HCT116 (cell line): Measurements from ENCODE around the gene MTOR.

ENCODE experiments used
- CTCF ChIP-seq, 3 experiments: fragments of 200-600 bp in 1 of 3; sonication (generic) in 1 of 3; IDR thresholded peaks in 2 of 3; conservative IDR thresholded peaks in 1 of 3; 2 replicates each; pipeline ENCODE4 v1.5.1; 2012 to 2017; ENCODE audit warnings: low read depth in 2 of 3, low read length in 2 of 3, antibody characterized with exemption in 1 of 3, borderline replicate concordance in 1 of 3, control low read depth in 1 of 3, mild to moderate bottlenecking in 1 of 3, mixed read lengths in 1 of 3, mixed run types in 1 of 3, moderate library complexity in 1 of 3; ENCODE audit not compliant: insufficient read depth in 1 of 3
- ELF1 ChIP-seq: IDR thresholded peaks from 2 replicates; pipeline ENCODE4 v1.6.1; 2012; ENCODE audit warnings: low read depth, borderline replicate concordance
- EZH2 ChIP-seq: fragments of 200-600 bp; sonication (generic); IDR thresholded peaks from 2 replicates; pipeline ENCODE4 v1.6.1; 2017; ENCODE audit warnings: antibody characterized with exemption, mixed run types
- JUND ChIP-seq: IDR thresholded peaks from 2 replicates; pipeline ENCODE4 v1.6.1; 2012
- MAX ChIP-seq: IDR thresholded peaks from 2 replicates; pipeline ENCODE4 v1.6.1; 2012
- POLR2A ChIP-seq: IDR thresholded peaks from 2 replicates; pipeline ENCODE4 v1.7.0; 2011; ENCODE audit warnings: borderline replicate concordance; ENCODE audit not compliant: insufficient read depth, insufficient read length; ENCODE audit errors: extremely low read depth
- POLR2AphosphoS5 ChIP-seq: IDR thresholded peaks from 2 replicates; pipeline ENCODE4 v1.6.1; 2011; ENCODE audit warnings: mild to moderate bottlenecking, low read depth, low read length, moderate library complexity
- SRF ChIP-seq: IDR thresholded peaks from 2 replicates; pipeline ENCODE4 v1.6.1; 2012; ENCODE audit warnings: low read depth
- YY1 ChIP-seq: IDR thresholded peaks from 2 replicates; pipeline ENCODE4 v1.6.1; 2011; ENCODE audit warnings: low read length, low read depth, moderate library complexity, mild to moderate bottlenecking; ENCODE audit not compliant: insufficient replicate concordance; ENCODE audit errors: extremely low read depth
- ZBTB33 ChIP-seq: IDR thresholded peaks from 2 replicates; pipeline ENCODE4 v1.6.1; 2011; ENCODE audit warnings: mild to moderate bottlenecking, low read length, moderate library complexity; ENCODE audit not compliant: insufficient replicate concordance; ENCODE audit errors: extremely low read depth
- ZFX ChIP-seq: fragments of 450-650 bp; IDR thresholded peaks from 2 replicates; pipeline ENCODE4 v1.6.1; 2017
- ZNF274 ChIP-seq: fragments of 200-500 bp; sonication (Bioruptor generic); IDR thresholded peaks from 2 replicates; pipeline ENCODE4 v1.6.1; 2014; ENCODE audit warnings: mild to moderate bottlenecking, low read depth, low read length, inconsistent platforms

GRCh38 chr1:11064942-11065341, 197.4 kb downstream of the MTOR start:
- TF ChIP-seq YY1 (no peak), ELF1 (no peak), JUND (no peak), EZH2 (no peak), CTCF (IDR thresholded peaks at IDR 0.05 in 2 of 3, conservative IDR thresholded peaks at IDR 0.05 in 1 of 3; ENCODE audit: borderline replicate concordance in 1 of 3, insufficient read depth in 1 of 3, low read depth in 2 of 3, low read length in 2 of 3) (no peak), MAX (no peak), ZBTB33 (no peak), SRF (no peak), POLR2A (no peak), POLR2AphosphoS5 (no peak), ZNF274 (no peak), ZFX (no peak)
